ENCODE data around the gene ATP2C1. TPM values are rescaled to one million over a fixed set of nuclear protein-coding genes. Genes with fewer than 3 reads are reported as not detected.

ATP2C1 gene
- 41.4 and 78.9 TPM in 2 replicates for total RNA-seq (2012; rRNA removed)
- 33.3 and 50.2 TPM in 2 replicates for polyA plus RNA-seq (2012; rRNA removed)
- 7.9 and 11.3 TPM in 2 replicates for polyA plus RNA-seq (2012; cell fraction: cytosol; rRNA removed)
- 6.4 and 66.6 TPM in 2 replicates for polyA plus RNA-seq (2012; cell fraction: nucleus; rRNA removed; ENCODE audit: low replicate concordance)
- Bru-seq, nascent RNA: percentile 83 among the genes with signal in this experiment
- BruChase-seq, experiment 1, labeled RNA remaining after a 6-hour chase: percentile 66 among the genes with signal in this experiment
- percentile 73 among the genes with signal in this experiment for BruChase-seq, experiment 2, labeled RNA remaining after a 2-hour chase
- long read RNA-seq, full-length matches to known transcripts: 118 of 181 reads
- long read RNA-seq, partial matches to known transcripts: 16 of 181 reads
- long read RNA-seq, other reads (novel, unspliced or antisense): 47 of 181 reads

- ATAC-seq (ENCODE audit: low read depth): peak; percentile 96
- in situ Hi-C loops (cut with MboI; ENCODE audit: low sequenced_read_pairs) (loop anchor here (5.0 kb wide), 1 partner anchor 146 kb away; the partner anchor contains the start of gene PIK3R4), dilution Hi-C loops (cut with HindIII; ENCODE audit: low sequenced_read_pairs, unreplicated experiment) (no loop called here), intact Hi-C loops (cut with micrococcal nuclease) (loop anchor here (1.0 to 10.0 kb wide), 7 partner anchors 107 to 617 kb away; partner anchors contain the start of genes ASTE1, NEK11 and NUDT16)
- Histone ChIP-seq H3K4me3 (ENCODE audit: insufficient read depth, low read depth, low read length) (peak within 1 kb of the TSS; percentile 80), H2BK20ac (ENCODE audit: low read depth, low read length) (no peak within 1 kb of the TSS), H3K9ac (ENCODE audit: low read depth, low read length) (peak within 1 kb of the TSS; percentile 93), H3K4ac (ENCODE audit: low read depth, low read length) (peak within 1 kb of the TSS; percentile 92), H4K8ac (ENCODE audit: low read depth in 2 of 2, low read length in 2 of 2) (peak within 1 kb of the TSS; percentile 93 to 99), H3K18ac (ENCODE audit: low read depth, low read length) (peak within 1 kb of the TSS; percentile 66), H4K91ac (ENCODE audit: insufficient read depth, low read depth, low read length) (peak within 1 kb of the TSS; percentile 88), H3K4me2 (ENCODE audit: low read depth, low read length) (peak within 1 kb of the TSS; percentile 98), H3K27me3 (ENCODE audit: control insufficient read depth, insufficient read depth, low read length) (no peaks in the 10 kb centered on the region), H2AFZ (replicated peaks; ENCODE audit: low read length, poor library complexity) (peak within 1 kb of the TSS; percentile 99), H3K79me1 (ENCODE audit: low read depth in 1 of 2, low read length in 2 of 2) (peaks cover 7 to 27% of the 10 kb centered on the region in 2 experiments; a peak in 3 of 4 replicates), H4K20me1 (ENCODE audit: insufficient read depth, low read length) (peaks cover 16% of the 10 kb centered on the region), H2BK5ac (ENCODE audit: low read depth, low read length, poor library complexity, severe bottlenecking) (peak within 1 kb of the TSS; percentile 90), H3K36me3 (ENCODE audit: control insufficient read depth, insufficient read depth, low read length) (no peaks in the 10 kb centered on the region), H2AK5ac (ENCODE audit: low read depth, low read length) (peak within 1 kb of the TSS; percentile 93), H3K56ac (ENCODE audit: extremely low read depth, insufficient read depth, low read length) (peak within 1 kb of the TSS; percentile 79), H2BK120ac (ENCODE audit: low read depth, low read length) (peak within 1 kb of the TSS; percentile 73), H2BK15ac (ENCODE audit: low read depth, low read length) (peak within 1 kb of the TSS; percentile 32; the same call in 1 of the 3 replicates), H3K9me3 (ENCODE audit: control insufficient read depth, insufficient read depth, low read length) (no peaks in the 10 kb centered on the region), H2AK9ac (replicated peaks; ENCODE audit: low read depth, low read length, poor library complexity) (peak within 1 kb of the TSS; percentile 90), H3K27ac (ENCODE audit: insufficient read depth, low read length) (peak within 1 kb of the TSS; percentile 95), H3K4me1 (ENCODE audit: control insufficient read depth, insufficient read depth, low read length) (0 out of 2 replicates have a peak, but pooled peaks cover 1% of the 10 kb centered on the region), H3K9me1 (ENCODE audit: insufficient read depth, low read length) (no peaks in the 10 kb centered on the region), H3K14ac (replicated peaks; ENCODE audit: low read depth, low read length) (peak within 1 kb of the TSS; percentile 97), H3K23ac (ENCODE audit: low read depth, low read length) (peak within 1 kb of the TSS; percentile 87), H4K5ac (ENCODE audit: low read depth, low read length) (peak within 1 kb of the TSS; percentile 81)
- no TSS peak for BruUV-seq (replicated peaks)
- peak; percentile 93 for DNase-seq
- WGBS, 2 experiments (ENCODE audit: extremely low coverage in 2 of 2, insufficient read length in 1 of 2): 1% methylated on average over 23 of the region's 69 CpGs; no CpG with 5 or more reads in 1 of the 2 experiments
- ChIA-PET POLR2A (ENCODE audit: unreplicated experiment) (interaction anchor here (0.5 kb wide), 1 partner anchor 77 kb away, joined by 4 read pairs; no protein-coding TSS in a partner anchor), CTCF (interaction anchor here (0.6 to 1.7 kb wide), 4 partner anchors 52 to 618 kb away, joined by 3 to 6 read pairs (median 4); no protein-coding TSS in a partner anchor)
- TF ChIP-seq POLR2A (IDR thresholded peaks at IDR 0.05; ENCODE audit: low read depth, low read length) (peak; percentile 86), MAZ (IDR thresholded peaks at IDR 0.05; ENCODE audit: borderline replicate concordance, low read depth, low read length) (peak; percentile 78; the same call in 1 of the 2 replicates), BHLHE40 (IDR thresholded peaks at IDR 0.05; ENCODE audit: low read depth, low read length) (no peak), MXI1 (IDR thresholded peaks at IDR 0.05; ENCODE audit: borderline replicate concordance, low read depth, low read length) (peak; percentile 59; the same call in 1 of the 2 replicates)
Measured at GRCh38 chr3:130893376-130894129, at the start of gene ATP2C1. TSS of gene ATP2C1 (plus strand) at chr3:130894084. CDS start at chr3:130894770, 686 bp downstream.

Measured in IMR-90 (cell line).